Calu3 (cell line): Measurements from ENCODE around the gene NEUROD2. TPM values are rescaled to one million over a fixed set of nuclear protein-coding genes. Genes with fewer than 3 reads are reported as not detected.

Source experiments
- BruUV-seq: library from RNA; stranded (reverse); fragments of 400-500 nt; replicated peaks from 2 replicates; lab custom pipeline; 2021; lab: Mats Ljungman, UMichigan
- CTCF ChIA-PET: fragments of 300-600 bp; sonication (Branson Sonifier 250); formaldehyde crosslinking; loops from one replicate; lab custom pipeline; 2022; ENCODE audit warnings: antibody characterized with exemption; lab: Charles Lee
- DNase-seq: peaks from one replicate; pipeline ENCODE4 v3.0.0; 2022
- H3K27ac Mint-ChIP-seq: one replicate; pipeline ENCODE4 v1.8.0; 2022; ENCODE audit warnings: mixed read lengths; ENCODE audit not compliant: unreplicated experiment
- H3K27me3 Mint-ChIP-seq: one replicate; pipeline ENCODE4 v1.8.0; 2022; ENCODE audit warnings: mixed read lengths; ENCODE audit not compliant: unreplicated experiment
- H3K36me3 Mint-ChIP-seq: one replicate; pipeline ENCODE4 v1.8.0; 2022; ENCODE audit warnings: mild to moderate bottlenecking, moderate library complexity, mixed read lengths; ENCODE audit not compliant: insufficient read depth, unreplicated experiment
- H3K4me1 Mint-ChIP-seq: one replicate; pipeline ENCODE4 v1.8.0; 2022; ENCODE audit warnings: mild to moderate bottlenecking, low read depth, mixed read lengths; ENCODE audit not compliant: unreplicated experiment
- H3K4me3 Mint-ChIP-seq: one replicate; pipeline ENCODE4 v1.8.0; 2022; ENCODE audit warnings: mild to moderate bottlenecking, low read depth, moderate library complexity, mixed read lengths; ENCODE audit not compliant: unreplicated experiment
- H3K9me3 Mint-ChIP-seq: one replicate; pipeline ENCODE4 v1.8.0; 2022; ENCODE audit warnings: low read depth, mixed read lengths; ENCODE audit not compliant: unreplicated experiment
- CTCF ChIP-seq: fragments of 200-600 bp; IDR thresholded peaks from one replicate; pipeline ENCODE4 v1.8.0; 2022; ENCODE audit warnings: antibody characterized with exemption; ENCODE audit not compliant: unreplicated experiment
- intact Hi-C: fragments of 100-400 bp; cut with micrococcal nuclease; formaldehyde crosslinking; loops from one replicate; pipeline ENCODE4 v1.10.0; 2022; ENCODE audit not compliant: unreplicated experiment
- total RNA-seq: library from RNA; stranded (reverse); gene quantifications from 2 replicates; pipeline ENCODE4 v1.2.3, GENCODE V29; 2022

The NEUROD2 gene
- total RNA-seq, 1 experiment from 2014 or later = not detected

DNA sequence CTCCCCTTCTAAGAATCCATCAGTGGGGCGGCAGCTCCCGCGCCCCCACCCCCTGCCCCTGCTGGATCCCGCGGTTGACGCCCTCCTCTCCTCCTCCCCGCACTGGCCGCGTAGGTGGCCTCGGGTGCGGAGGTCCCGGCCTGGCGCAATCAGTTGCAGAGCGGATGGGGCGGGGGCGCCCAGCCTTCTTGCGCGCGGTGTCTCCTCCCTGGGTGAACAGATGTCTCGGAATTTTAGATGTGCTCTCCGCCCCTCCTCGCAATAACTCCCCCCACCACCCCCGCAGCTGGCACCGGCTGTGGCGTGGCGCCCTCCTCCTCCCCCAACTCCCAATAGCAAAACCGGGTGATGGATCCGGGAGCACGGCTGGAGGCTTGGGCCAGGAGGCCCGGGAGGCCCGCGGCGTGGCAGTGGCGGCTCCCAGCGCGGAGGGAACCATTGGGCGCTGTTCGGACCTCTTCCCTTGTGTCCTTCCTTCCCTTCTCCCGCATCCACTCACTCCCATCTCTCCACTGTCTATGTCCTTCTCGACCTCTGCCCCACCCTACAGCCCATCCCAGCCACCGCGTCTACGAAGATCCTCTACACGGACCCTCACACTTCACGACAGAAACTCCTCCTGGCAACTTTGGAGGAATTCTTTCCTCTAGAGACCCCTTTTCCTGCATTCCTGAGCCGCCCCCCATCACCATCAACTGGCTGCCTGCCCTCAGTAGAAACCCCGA lies 11.0 kb downstream of the NEUROD2 start:
- Mint-ChIP-seq H3K4me1 (no peaks in the 10 kb centered on the region), H3K36me3 (peaks cover 6% of the 10 kb centered on the region), H3K27me3 (peaks cover 100% of the 10 kb centered on the region), H3K27ac (no peak overlapping the region), H3K4me3 (no peak overlapping the region), H3K9me3 (peaks cover 3% of the 10 kb centered on the region)
- no TSS peak for BruUV-seq
- no peak for TF ChIP-seq CTCF
- DNase-seq = no peak
- intact Hi-C loops = no loop called here
- CTCF ChIA-PET = interaction anchor here (1.2 to 76.7 kb wide), 2 partner anchors 49 to 94 kb away, joined by 5 to 42089 read pairs; partner anchors contain the start of genes ERBB2, GRB7, MIEN1 and PGAP3

GRCh38 chr17:39595928-39596510 lies 11.7 kb downstream of the NEUROD2 start:
- H3K4me3 Mint-ChIP-seq = no peak overlapping the region
- BruUV-seq = no TSS peak
- H3K27ac Mint-ChIP-seq = no peak overlapping the region
- no peak for TF ChIP-seq CTCF
- intact Hi-C loops = no loop called here
- H3K4me1 Mint-ChIP-seq = no peaks in the 10 kb centered on the region
- H3K27me3 Mint-ChIP-seq = peaks cover 100% of the 10 kb centered on the region
- peaks cover 3% of the 10 kb centered on the region for H3K9me3 Mint-ChIP-seq
- H3K36me3 Mint-ChIP-seq = peaks cover 6% of the 10 kb centered on the region
- CTCF ChIA-PET = interaction anchor here (1.2 to 76.7 kb wide), 2 partner anchors 48 to 94 kb away, joined by 5 to 42089 read pairs; partner anchors contain the start of genes ERBB2, GRB7, MIEN1 and PGAP3
- no peak for DNase-seq

- intact Hi-C loops = no loop called here
- H3K27me3 Mint-ChIP-seq = peaks cover 100% of the 10 kb centered on the region
- no TSS peak for BruUV-seq
- H3K36me3 Mint-ChIP-seq = peaks cover 6% of the 10 kb centered on the region
- peaks cover 3% of the 10 kb centered on the region for H3K9me3 Mint-ChIP-seq
- TF ChIP-seq CTCF = no peak
- CTCF ChIA-PET = interaction anchor here (1.2 to 76.7 kb wide), 2 partner anchors 48 to 95 kb away, joined by 5 to 42089 read pairs; partner anchors contain the start of genes ERBB2, GRB7, MIEN1 and PGAP3
- no peaks in the 10 kb centered on the region for H3K4me1 Mint-ChIP-seq
- no peak overlapping the region for H3K27ac Mint-ChIP-seq
- H3K4me3 Mint-ChIP-seq = no peak overlapping the region
- DNase-seq = no peak
Observed at GRCh38 chr17:39595294-39595693, 12.4 kb downstream of the NEUROD2 start.

GRCh38 chr17:39593371-39593770 lies 14.3 kb downstream of the NEUROD2 start:
- H3K4me3 Mint-ChIP-seq = no peak overlapping the region
- H3K27me3 Mint-ChIP-seq = peaks cover 100% of the 10 kb centered on the region
- H3K36me3 Mint-ChIP-seq = peaks cover 6% of the 10 kb centered on the region
- H3K4me1 Mint-ChIP-seq = no peaks in the 10 kb centered on the region
- peaks cover 3% of the 10 kb centered on the region for H3K9me3 Mint-ChIP-seq
- H3K27ac Mint-ChIP-seq = no peak overlapping the region
- CTCF ChIA-PET = interaction anchor here (0.6 to 76.7 kb wide), 5 partner anchors 9 to 97 kb away, joined by 3 to 42089 read pairs (median 3); partner anchors contain the start of genes ERBB2, GRB7, MIEN1 and PGAP3
- DNase-seq = no peak
- BruUV-seq = no TSS peak
- intact Hi-C loops = no loop called here
- TF ChIP-seq CTCF = no peak
